Measurements from ENCODE around the gene ANKRD11. TPM values are rescaled to one million over a fixed set of nuclear protein-coding genes. Genes with fewer than 3 reads are reported as not detected.

Gene ANKRD11
- polyA plus RNA-seq, 1 donor (not counting 4 experiments of a cell fraction or from before 2014, with no cell fraction given) = 30.1 TPM

- Histone ChIP-seq H3K36me3 (ENCODE audit: control insufficient read depth in 2 of 2, extremely low read depth in 1 of 2, insufficient read depth in 2 of 2, low read length in 2 of 2) (peaks cover 0 to 4% of the 10 kb centered on the region in 2 experiments), H3K4me1 (ENCODE audit: control insufficient read depth, extremely low read depth, insufficient read depth, low read length) (peaks cover 11% of the 10 kb centered on the region), H2AFZ (ENCODE audit: control insufficient read depth, low read length) (no peak overlapping the region), H4K20me1 (ENCODE audit: control insufficient read depth, extremely low read depth, insufficient read depth, low read length) (no peaks in the 10 kb centered on the region), H3K27me3 (ENCODE audit: control insufficient read depth, extremely low read depth, insufficient read depth, low read length) (no peaks in the 10 kb centered on the region), H3K4me3 (ENCODE audit: control insufficient read depth in 2 of 3, extremely low read depth in 1 of 3, insufficient read depth in 2 of 3, low read depth in 1 of 3, low read length in 3 of 3) (no peak overlapping the region), H3K79me2 (ENCODE audit: control insufficient read depth, insufficient read depth, low read length) (no peaks in the 10 kb centered on the region), H3K9me3 (ENCODE audit: control insufficient read depth, low read depth, low read length) (no peaks in the 10 kb centered on the region), H3K9ac (ENCODE audit: control insufficient read depth, extremely low read depth, insufficient read depth, low read length) (no peak overlapping the region), H3K4me2 (ENCODE audit: control insufficient read depth, extremely low read depth, insufficient read depth, low read depth, low read length) (no peak overlapping the region), H3K27ac (ENCODE audit: control insufficient read depth, insufficient read depth, low read length) (no peak overlapping the region), H3K9me1 (ENCODE audit: control insufficient read depth, extremely low read depth, insufficient read depth, low read length) (no peaks in the 10 kb centered on the region)
- no peak for DNase-seq (ENCODE audit: low read depth, low spot score)
- dilution Hi-C loops (cut with MboI; ENCODE audit: extremely low pct_ligation_motif_present, low sequenced_read_pairs) = no loop called here
- TF ChIP-seq EZH2 (IDR thresholded peaks at IDR 0.05; ENCODE audit: low read length) (no peak), CTCF (optimal IDR thresholded peaks at IDR 0.05 in 1 of 3, IDR thresholded peaks at IDR 0.05 in 1 of 3, conservative IDR thresholded peaks at IDR 0.05 in 1 of 3; ENCODE audit: extremely low read depth in 1 of 3, insufficient read depth in 2 of 3, low read length in 3 of 3) (no peak)
- FAIRE-seq = no peak
Measured at GRCh38 chr16:89499767-89500166, 9.4 kb upstream of the ANKRD11 start.

GRCh38 chr16:89498839-89499238, 8.5 kb upstream of the ANKRD11 start:
- H2AFZ ChIP-seq (ENCODE audit: control insufficient read depth, low read length) = no peak overlapping the region
- no peak overlapping the region for H3K9ac ChIP-seq (ENCODE audit: control insufficient read depth, extremely low read depth, insufficient read depth, low read length)
- FAIRE-seq = no peak
- peaks cover 11% of the 10 kb centered on the region for H3K4me1 ChIP-seq (ENCODE audit: control insufficient read depth, extremely low read depth, insufficient read depth, low read length)
- no peaks in the 10 kb centered on the region for H3K9me1 ChIP-seq (ENCODE audit: control insufficient read depth, extremely low read depth, insufficient read depth, low read length)
- no peaks in the 10 kb centered on the region for H4K20me1 ChIP-seq (ENCODE audit: control insufficient read depth, extremely low read depth, insufficient read depth, low read length)
- DNase-seq (ENCODE audit: low read depth, low spot score) = no peak
- no peak overlapping the region for H3K4me2 ChIP-seq (ENCODE audit: control insufficient read depth, extremely low read depth, insufficient read depth, low read depth, low read length)
- no peak overlapping the region for H3K4me3 ChIP-seq (ENCODE audit: control insufficient read depth in 2 of 3, extremely low read depth in 1 of 3, insufficient read depth in 2 of 3, low read depth in 1 of 3, low read length in 3 of 3)
- H3K79me2 ChIP-seq (ENCODE audit: control insufficient read depth, insufficient read depth, low read length) = no peaks in the 10 kb centered on the region
- no peak overlapping the region for H3K27ac ChIP-seq (ENCODE audit: control insufficient read depth, insufficient read depth, low read length)
- dilution Hi-C loops (cut with MboI; ENCODE audit: extremely low pct_ligation_motif_present, low sequenced_read_pairs) = no loop called here
- peaks cover 0 to 5% of the 10 kb centered on the region in 2 experiments for H3K36me3 ChIP-seq (ENCODE audit: control insufficient read depth in 2 of 2, extremely low read depth in 1 of 2, insufficient read depth in 2 of 2, low read length in 2 of 2)
- no peaks in the 10 kb centered on the region for H3K27me3 ChIP-seq (ENCODE audit: control insufficient read depth, extremely low read depth, insufficient read depth, low read length)
- H3K9me3 ChIP-seq (ENCODE audit: control insufficient read depth, low read depth, low read length) = no peaks in the 10 kb centered on the region
- TF ChIP-seq CTCF (optimal IDR thresholded peaks at IDR 0.05 in 1 of 3, IDR thresholded peaks at IDR 0.05 in 1 of 3, conservative IDR thresholded peaks at IDR 0.05 in 1 of 3; ENCODE audit: extremely low read depth in 1 of 3, insufficient read depth in 2 of 3, low read length in 3 of 3) (no peak), EZH2 (IDR thresholded peaks at IDR 0.05; ENCODE audit: low read length) (no peak)
